Right atrium auricular region (tissue), 2 donors: ENCODE data around the gene INTS6. TPM values are rescaled to one million over a fixed set of nuclear protein-coding genes. Genes with fewer than 3 reads are reported as not detected.

Source experiments
- DNase-seq: peaks from one replicate; pipeline ENCODE4 v3.0.0-alpha.2; 2019; ENCODE audit warnings: low spot score
- H3K27ac ChIP-seq, 2 donors: fragments of 200-600 bp; sonication (generic); 1 replicate in 1 of 2; 2 replicates in 1 of 2; pipeline ENCODE4 v1.5.1; 2016 to 2019
- H3K27me3 ChIP-seq, 2 donors: fragments of 200-600 bp; sonication (generic); one replicate each; pipeline versions ENCODE4 v1.5.1 to v1.6.0; 2017 to 2019
- H3K36me3 ChIP-seq: fragments of 200-600 bp; sonication (generic); one replicate; pipeline ENCODE4 v1.5.1; 2016
- H3K4me1 ChIP-seq, 2 donors: fragments of 200-600 bp; sonication (generic); one replicate each; pipeline versions ENCODE4 v1.5.1 to v1.6.0; 2017 to 2019
- H3K4me3 ChIP-seq, 2 donors: fragments of 200-600 bp; sonication (generic); 1 replicate in 1 of 2; 2 replicates in 1 of 2; pipeline ENCODE4 v1.5.1; 2017 to 2019; ENCODE audit warnings: mild to moderate bottlenecking in 1 of 2, moderate library complexity in 1 of 2
- H3K9me3 ChIP-seq, 2 donors: fragments of 200-600 bp; sonication (generic); one replicate each; pipeline ENCODE4 v1.5.1; 2019
- total RNA-seq, 2 donors: library from RNA; depleted of rRNA; stranded (reverse); fragments of >200 nt; gene quantifications; one replicate each; pipeline ENCODE4 v1.1.0, GENCODE V29; 2016
- TF ChIP-seq, protein P1 (sequence below), 2 donors: fragments of 200-600 bp; sonication (generic); IDR thresholded peaks; one replicate each; pipeline ENCODE4 v1.5.1; 2019; ENCODE audit warnings: antibody characterized with exemption in 2 of 2

The INTS6 gene
- total RNA-seq, 2 donors from 2014 or later = 18.7 to 27.6 TPM

GRCh38 chr13:51359352-51359751 is 93.5 kb downstream of the INTS6 start:
- H3K27me3 ChIP-seq = no peaks in the 10 kb centered on the region
- H3K4me3 ChIP-seq = no peak overlapping the region
- H3K9me3 ChIP-seq = no peaks in the 10 kb centered on the region
- peaks cover 4% of the 10 kb centered on the region for H3K36me3 ChIP-seq
- no peak overlapping the region for H3K27ac ChIP-seq
- DNase-seq = no peak
- H3K4me1 ChIP-seq = no peaks in the 10 kb centered on the region
- TF ChIP-seq, protein P1, sequence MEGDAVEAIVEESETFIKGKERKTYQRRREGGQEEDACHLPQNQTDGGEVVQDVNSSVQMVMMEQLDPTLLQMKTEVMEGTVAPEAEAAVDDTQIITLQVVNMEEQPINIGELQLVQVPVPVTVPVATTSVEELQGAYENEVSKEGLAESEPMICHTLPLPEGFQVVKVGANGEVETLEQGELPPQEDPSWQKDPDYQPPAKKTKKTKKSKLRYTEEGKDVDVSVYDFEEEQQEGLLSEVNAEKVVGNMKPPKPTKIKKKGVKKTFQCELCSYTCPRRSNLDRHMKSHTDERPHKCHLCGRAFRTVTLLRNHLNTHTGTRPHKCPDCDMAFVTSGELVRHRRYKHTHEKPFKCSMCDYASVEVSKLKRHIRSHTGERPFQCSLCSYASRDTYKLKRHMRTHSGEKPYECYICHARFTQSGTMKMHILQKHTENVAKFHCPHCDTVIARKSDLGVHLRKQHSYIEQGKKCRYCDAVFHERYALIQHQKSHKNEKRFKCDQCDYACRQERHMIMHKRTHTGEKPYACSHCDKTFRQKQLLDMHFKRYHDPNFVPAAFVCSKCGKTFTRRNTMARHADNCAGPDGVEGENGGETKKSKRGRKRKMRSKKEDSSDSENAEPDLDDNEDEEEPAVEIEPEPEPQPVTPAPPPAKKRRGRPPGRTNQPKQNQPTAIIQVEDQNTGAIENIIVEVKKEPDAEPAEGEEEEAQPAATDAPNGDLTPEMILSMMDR (IDR thresholded peaks at IDR 0.05) = no peak

DNA sequence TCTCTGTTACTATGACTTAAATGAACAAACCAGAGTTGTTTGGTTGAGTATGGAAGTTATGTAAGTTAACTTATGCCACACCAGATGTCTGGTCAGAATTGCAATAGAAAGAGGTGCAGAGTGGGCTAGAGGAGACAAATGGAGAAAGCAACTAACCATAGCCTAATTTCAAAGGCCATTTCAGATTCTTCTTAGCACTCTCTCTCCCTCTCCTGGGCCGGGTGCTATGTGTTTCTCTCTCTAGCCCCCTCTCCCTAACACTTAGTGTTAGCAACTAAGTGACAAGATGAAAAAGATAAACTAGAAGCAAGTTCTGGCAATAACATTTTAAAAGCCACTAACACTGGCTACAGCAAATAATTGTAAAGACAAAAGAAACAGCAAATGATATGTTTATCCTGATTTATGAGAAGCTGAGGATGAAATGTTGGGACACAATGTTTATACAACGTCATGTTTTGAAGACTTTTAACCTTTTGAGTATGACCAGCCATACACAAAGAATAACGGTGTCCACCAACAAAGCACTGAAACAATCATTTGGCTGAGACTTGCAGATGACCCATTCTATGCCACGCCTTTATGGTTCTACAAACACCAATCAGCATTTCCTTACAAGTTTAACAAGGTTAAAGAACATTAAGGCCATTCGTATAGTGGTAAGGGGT is 94.8 kb downstream of the INTS6 start:
- Histone ChIP-seq H3K9me3 (no peaks in the 10 kb centered on the region), H3K27me3 (no peaks in the 10 kb centered on the region), H3K4me1 (no peaks in the 10 kb centered on the region), H3K27ac (no peak overlapping the region), H3K36me3 (peaks cover 4% of the 10 kb centered on the region), H3K4me3 (no peak overlapping the region)
- TF ChIP-seq, protein P1 (IDR thresholded peaks at IDR 0.05) = no peak
- DNase-seq = no peak

GRCh38 chr13:51355217-51355616 is 97.6 kb downstream of the INTS6 start:
- Histone ChIP-seq H3K27ac (no peak overlapping the region), H3K27me3 (no peaks in the 10 kb centered on the region), H3K36me3 (no peaks in the 10 kb centered on the region)

GRCh38 chr13:51349016-51349415 is 103.8 kb downstream of the INTS6 start:
- no peaks in the 10 kb centered on the region for H3K36me3 ChIP-seq
- TF ChIP-seq, protein P1 (IDR thresholded peaks at IDR 0.05) = no peak
- H3K9me3 ChIP-seq = no peaks in the 10 kb centered on the region
- H3K4me1 ChIP-seq = peaks cover 0 to 8% of the 10 kb centered on the region in 2 donors
- no peaks in the 10 kb centered on the region for H3K27me3 ChIP-seq
- no peak for DNase-seq
- no peak overlapping the region for H3K27ac ChIP-seq
- H3K4me3 ChIP-seq = no peak overlapping the region

More at GRCh38 chr13:51355217-51355616, 97.6 kb downstream of the INTS6 start:
- no peaks in the 10 kb centered on the region for H3K9me3 ChIP-seq
- no peak overlapping the region for H3K4me3 ChIP-seq
- DNase-seq = no peak
- TF ChIP-seq, protein P1 (IDR thresholded peaks at IDR 0.05) = no peak
- H3K4me1 ChIP-seq = no peaks in the 10 kb centered on the region

DNA sequence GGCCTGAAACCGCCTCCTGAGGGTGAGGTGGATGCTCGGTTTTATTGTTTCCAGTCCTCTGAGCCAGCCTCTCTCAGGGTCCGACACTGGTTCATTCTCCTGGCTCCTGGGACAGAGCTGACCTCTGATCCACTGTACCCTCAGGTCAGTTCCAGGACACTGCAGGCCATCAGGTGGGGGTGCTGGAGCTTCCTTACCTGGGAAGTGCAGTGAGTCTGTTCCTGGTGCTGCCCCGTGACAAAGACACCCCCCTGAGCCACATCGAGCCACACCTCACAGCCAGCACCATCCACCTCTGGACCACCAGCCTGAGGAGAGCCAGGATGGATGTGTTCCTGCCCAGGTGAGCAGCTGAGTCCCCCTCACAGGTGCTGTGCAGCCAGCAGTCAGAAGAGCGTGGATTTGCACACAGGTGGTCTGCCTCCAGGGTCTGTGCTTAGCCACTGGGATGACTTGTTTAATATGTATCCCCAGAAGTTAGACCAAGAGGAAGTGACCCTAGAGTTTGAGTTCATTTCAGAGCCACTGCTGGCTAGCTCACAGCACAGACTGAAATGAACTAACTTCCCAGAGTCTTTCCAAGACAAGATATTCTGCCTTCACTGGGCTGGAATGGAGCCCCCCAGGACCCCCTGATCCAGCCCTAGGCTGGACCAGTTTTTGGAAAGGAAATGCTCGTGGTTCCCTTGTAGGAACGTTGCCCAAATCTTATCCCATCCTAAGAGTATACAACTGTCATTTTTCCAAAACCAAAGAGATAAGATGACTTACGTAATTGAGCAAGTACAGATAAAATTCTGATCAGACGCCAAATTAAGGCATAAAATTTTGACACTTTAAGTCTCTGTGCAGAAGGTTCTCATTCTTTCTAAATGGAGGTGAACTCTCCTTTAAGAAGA is 104.5 kb downstream of the INTS6 start:
- DNase-seq = no peak
- Histone ChIP-seq H3K36me3 (no peaks in the 10 kb centered on the region), H3K27me3 (no peaks in the 10 kb centered on the region), H3K4me3 (no peak overlapping the region), H3K27ac (no peak overlapping the region), H3K4me1 (peaks cover 0 to 8% of the 10 kb centered on the region in 2 donors), H3K9me3 (no peaks in the 10 kb centered on the region)
- TF ChIP-seq, protein P1 (IDR thresholded peaks at IDR 0.05) = no peak
